ENCODE data around the gene CDK7.

The CDK7 gene

DNA sequence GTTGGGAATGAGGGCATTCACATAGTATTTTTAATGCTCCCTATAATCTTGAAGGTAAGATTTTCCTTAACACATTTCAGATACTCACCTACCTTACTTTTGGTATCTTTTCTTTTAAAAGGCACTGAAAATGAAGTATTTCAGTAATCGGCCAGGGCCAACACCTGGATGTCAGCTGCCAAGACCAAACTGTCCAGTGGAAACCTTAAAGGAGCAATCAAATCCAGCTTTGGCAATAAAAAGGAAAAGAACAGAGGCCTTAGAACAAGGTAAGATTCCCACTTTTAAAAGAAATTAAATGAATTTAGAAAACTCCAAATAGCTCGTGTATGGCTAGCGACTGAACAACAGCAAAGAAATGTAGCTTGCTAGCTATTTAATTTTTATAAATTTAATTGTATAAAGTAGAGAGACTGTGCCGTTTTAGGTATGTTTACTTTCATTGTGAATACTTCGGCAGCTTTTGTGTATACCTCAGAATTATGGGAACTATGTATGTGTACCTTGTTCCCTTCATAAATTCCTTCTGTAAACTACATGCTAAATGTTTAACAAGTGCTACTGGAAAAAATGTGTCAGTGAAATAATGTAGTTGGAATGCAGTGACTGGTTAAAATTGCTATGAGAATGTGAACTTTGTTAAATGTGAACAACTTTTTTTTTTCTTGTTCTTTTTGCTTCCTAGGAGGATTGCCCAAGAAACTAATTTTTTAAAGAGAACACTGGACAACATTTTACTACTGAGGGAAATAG, 41.9 kb downstream of the CDK7 start:
- Histone ChIP-seq H3K79me2 (ENCODE audit: insufficient read depth, low read length) (no peaks in the 10 kb centered on the region), H3K4me3 (ENCODE audit: low read depth, low read length, poor library complexity, severe bottlenecking) (no peak overlapping the region), H3K9ac (ENCODE audit: low read length) (no peak overlapping the region), H3K9me2 (ENCODE audit: low read depth, low read length) (no peaks in the 10 kb centered on the region), H3K27me3 (ENCODE audit: insufficient read depth, low read length) (no peaks in the 10 kb centered on the region), H3K9me3 (ENCODE audit: low read length) (no peaks in the 10 kb centered on the region), H2AFZ (ENCODE audit: low read length) (no peak overlapping the region), H3F3A (ENCODE audit: insufficient read depth, low read length) (no peaks in the 10 kb centered on the region), H3K36me3 (ENCODE audit: insufficient read depth, low read length) (peaks cover 68% of the 10 kb centered on the region), H3K4me2 (ENCODE audit: low read length) (no peak overlapping the region), H3K27ac (ENCODE audit: low read depth, low read length, poor library complexity, severe bottlenecking) (no peak overlapping the region), H4K20me1 (ENCODE audit: insufficient read depth, low read length) (no peaks in the 10 kb centered on the region), H3K4me1 (ENCODE audit: insufficient read depth, low read length, severe bottlenecking) (no peaks in the 10 kb centered on the region)
- TF ChIP-seq EZH2 (IDR thresholded peaks at IDR 0.05; ENCODE audit: borderline replicate concordance, low read length): no peak
- TF ChIP-seq, protein P1, sequence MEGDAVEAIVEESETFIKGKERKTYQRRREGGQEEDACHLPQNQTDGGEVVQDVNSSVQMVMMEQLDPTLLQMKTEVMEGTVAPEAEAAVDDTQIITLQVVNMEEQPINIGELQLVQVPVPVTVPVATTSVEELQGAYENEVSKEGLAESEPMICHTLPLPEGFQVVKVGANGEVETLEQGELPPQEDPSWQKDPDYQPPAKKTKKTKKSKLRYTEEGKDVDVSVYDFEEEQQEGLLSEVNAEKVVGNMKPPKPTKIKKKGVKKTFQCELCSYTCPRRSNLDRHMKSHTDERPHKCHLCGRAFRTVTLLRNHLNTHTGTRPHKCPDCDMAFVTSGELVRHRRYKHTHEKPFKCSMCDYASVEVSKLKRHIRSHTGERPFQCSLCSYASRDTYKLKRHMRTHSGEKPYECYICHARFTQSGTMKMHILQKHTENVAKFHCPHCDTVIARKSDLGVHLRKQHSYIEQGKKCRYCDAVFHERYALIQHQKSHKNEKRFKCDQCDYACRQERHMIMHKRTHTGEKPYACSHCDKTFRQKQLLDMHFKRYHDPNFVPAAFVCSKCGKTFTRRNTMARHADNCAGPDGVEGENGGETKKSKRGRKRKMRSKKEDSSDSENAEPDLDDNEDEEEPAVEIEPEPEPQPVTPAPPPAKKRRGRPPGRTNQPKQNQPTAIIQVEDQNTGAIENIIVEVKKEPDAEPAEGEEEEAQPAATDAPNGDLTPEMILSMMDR (IDR thresholded peaks at IDR 0.05; ENCODE audit: low read length): no peak

DNA sequence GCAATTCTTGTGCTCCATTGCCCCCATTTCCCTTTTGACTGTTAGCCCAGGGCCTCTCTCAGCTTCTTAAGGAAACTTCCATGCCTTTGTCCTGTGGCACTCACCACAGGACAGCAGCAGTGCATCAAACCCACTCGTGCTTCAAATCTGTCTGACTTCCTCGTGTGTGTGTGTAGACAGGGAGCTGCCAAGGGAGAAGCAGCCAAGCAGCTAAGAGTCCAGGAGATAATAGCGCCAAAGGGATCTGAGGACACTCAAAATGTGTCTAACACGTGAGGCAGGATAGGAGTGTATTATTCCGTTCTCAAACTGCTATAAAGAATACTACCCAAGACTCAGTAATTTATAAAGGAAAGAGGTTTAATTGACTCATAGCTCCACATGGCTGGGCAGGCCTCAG, 44.8 kb downstream of the CDK7 start:
- TF ChIP-seq EZH2 (IDR thresholded peaks at IDR 0.05; ENCODE audit: borderline replicate concordance, low read length): no peak
- TF ChIP-seq, protein P1 (IDR thresholded peaks at IDR 0.05; ENCODE audit: low read length): no peak
- no peak overlapping the region for H3K4me3 ChIP-seq (ENCODE audit: low read depth, low read length, poor library complexity, severe bottlenecking)
- H3K27ac ChIP-seq (ENCODE audit: low read depth, low read length, poor library complexity, severe bottlenecking): no peak overlapping the region
- H3K27me3 ChIP-seq (ENCODE audit: insufficient read depth, low read length): no peaks in the 10 kb centered on the region
- H3K9me3 ChIP-seq (ENCODE audit: low read length): no peaks in the 10 kb centered on the region
- H3K79me2 ChIP-seq (ENCODE audit: insufficient read depth, low read length): no peaks in the 10 kb centered on the region
- no peak overlapping the region for H3K9ac ChIP-seq (ENCODE audit: low read length)
- H3K9me2 ChIP-seq (ENCODE audit: low read depth, low read length): no peaks in the 10 kb centered on the region
- no peaks in the 10 kb centered on the region for H3K4me1 ChIP-seq (ENCODE audit: insufficient read depth, low read length, severe bottlenecking)
- no peaks in the 10 kb centered on the region for H3F3A ChIP-seq (ENCODE audit: insufficient read depth, low read length)
- no peak overlapping the region for H2AFZ ChIP-seq (ENCODE audit: low read length)
- no peak overlapping the region for H3K4me2 ChIP-seq (ENCODE audit: low read length)
- H4K20me1 ChIP-seq (ENCODE audit: insufficient read depth, low read length): no peaks in the 10 kb centered on the region
- H3K36me3 ChIP-seq (ENCODE audit: insufficient read depth, low read length): peaks cover 59% of the 10 kb centered on the region

DNA sequence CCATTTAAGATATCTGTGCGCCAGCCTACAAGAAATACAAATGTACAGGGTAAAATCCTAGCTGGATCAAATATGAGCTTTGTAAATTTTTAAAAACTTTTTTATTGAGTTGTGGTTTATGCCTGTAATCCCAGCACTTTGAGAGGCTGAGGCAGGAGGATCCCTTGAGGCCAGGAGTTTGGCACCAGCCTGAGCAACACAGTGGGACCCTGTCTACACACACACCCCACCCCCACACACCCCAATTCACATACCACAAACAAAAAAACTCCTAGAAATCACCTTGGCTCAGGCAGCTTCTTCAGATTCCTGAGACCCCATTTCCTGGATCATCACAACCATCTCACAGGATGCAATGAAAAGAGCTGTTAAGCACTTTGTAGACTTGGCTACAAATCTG, 46.4 kb downstream of the CDK7 start:
- Histone ChIP-seq H3K9ac (ENCODE audit: low read length) (no peak overlapping the region), H3K4me3 (ENCODE audit: low read depth, low read length, poor library complexity, severe bottlenecking) (no peak overlapping the region), H3K27me3 (ENCODE audit: insufficient read depth, low read length) (no peaks in the 10 kb centered on the region), H3K9me2 (ENCODE audit: low read depth, low read length) (no peaks in the 10 kb centered on the region), H2AFZ (ENCODE audit: low read length) (no peak overlapping the region), H3K4me2 (ENCODE audit: low read length) (no peak overlapping the region), H3F3A (ENCODE audit: insufficient read depth, low read length) (no peaks in the 10 kb centered on the region), H3K79me2 (ENCODE audit: insufficient read depth, low read length) (no peaks in the 10 kb centered on the region), H3K27ac (ENCODE audit: low read depth, low read length, poor library complexity, severe bottlenecking) (no peak overlapping the region), H3K36me3 (ENCODE audit: insufficient read depth, low read length) (peaks cover 45% of the 10 kb centered on the region), H3K9me3 (ENCODE audit: low read length) (no peaks in the 10 kb centered on the region), H3K4me1 (ENCODE audit: insufficient read depth, low read length, severe bottlenecking) (no peaks in the 10 kb centered on the region), H4K20me1 (ENCODE audit: insufficient read depth, low read length) (no peaks in the 10 kb centered on the region)
- no peak for TF ChIP-seq EZH2 (IDR thresholded peaks at IDR 0.05; ENCODE audit: borderline replicate concordance, low read length)

DNA sequence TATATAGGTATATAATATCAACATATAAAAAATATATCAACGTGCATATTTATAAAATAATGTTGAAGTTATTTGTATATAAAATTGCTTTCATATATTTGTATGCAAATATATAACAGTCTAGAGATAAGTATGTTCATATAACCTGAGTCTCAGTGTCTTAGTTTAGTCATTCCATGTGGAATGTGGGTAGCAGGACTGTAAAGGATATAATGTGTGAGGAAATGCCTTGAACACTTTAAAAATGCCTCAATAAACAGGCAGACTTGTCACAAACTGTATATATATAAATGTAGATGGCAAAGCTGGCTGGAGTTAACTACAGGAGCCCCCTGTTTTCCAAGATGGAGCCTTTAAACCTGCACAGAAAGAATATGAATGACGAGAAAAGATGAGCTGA, 49.5 kb downstream of the CDK7 start:
- H3K4me3 ChIP-seq (ENCODE audit: low read depth, low read length, poor library complexity, severe bottlenecking): no peak overlapping the region
- H3K4me1 ChIP-seq (ENCODE audit: insufficient read depth, low read length, severe bottlenecking): no peaks in the 10 kb centered on the region
- H3K79me2 ChIP-seq (ENCODE audit: insufficient read depth, low read length): no peaks in the 10 kb centered on the region
- H3F3A ChIP-seq (ENCODE audit: insufficient read depth, low read length): no peaks in the 10 kb centered on the region
- H2AFZ ChIP-seq (ENCODE audit: low read length): no peak overlapping the region
- H3K36me3 ChIP-seq (ENCODE audit: insufficient read depth, low read length): peaks cover 33% of the 10 kb centered on the region
- H3K27me3 ChIP-seq (ENCODE audit: insufficient read depth, low read length): no peaks in the 10 kb centered on the region
- H3K9me3 ChIP-seq (ENCODE audit: low read length): no peaks in the 10 kb centered on the region
- H3K9me2 ChIP-seq (ENCODE audit: low read depth, low read length): no peaks in the 10 kb centered on the region
- H3K4me2 ChIP-seq (ENCODE audit: low read length): no peak overlapping the region
- no peak for TF ChIP-seq EZH2 (IDR thresholded peaks at IDR 0.05; ENCODE audit: borderline replicate concordance, low read length)
- TF ChIP-seq, protein P1 (IDR thresholded peaks at IDR 0.05; ENCODE audit: low read length): no peak
- no peak overlapping the region for H3K27ac ChIP-seq (ENCODE audit: low read depth, low read length, poor library complexity, severe bottlenecking)
- no peaks in the 10 kb centered on the region for H4K20me1 ChIP-seq (ENCODE audit: insufficient read depth, low read length)
- no peak overlapping the region for H3K9ac ChIP-seq (ENCODE audit: low read length)
